B cell (primary cell): ENCODE data around the gene MEOX2.

Source experiments
- CTCF ChIP-seq: fragments of 200-600 bp; IDR thresholded peaks from one replicate; pipeline ENCODE4 v1.8.0; 2022; ENCODE audit warnings: antibody characterized with exemption, mild to moderate bottlenecking
- EZH2 ChIP-seq: IDR thresholded peaks from 2 replicates; pipeline ENCODE4 v1.6.1; 2012; ENCODE audit warnings: borderline replicate concordance, low read depth, mild to moderate bottlenecking, moderate library complexity, low read length; ENCODE audit not compliant: insufficient read depth, poor library complexity, severe bottlenecking

- no peak for TF ChIP-seq CTCF
- no peak for TF ChIP-seq EZH2
Measured at GRCh38 chr7:15680446-15680845, 6.0 kb downstream of the MEOX2 start.
